Measurements from ENCODE around the gene CFAP221.

CFAP221 gene

GRCh38 chr2:119516121-119516520 lies 28.1 kb upstream of the CFAP221 start:
- H3K4me3 ChIP-seq (ENCODE audit: low read length), result no peak overlapping the region
- TF ChIP-seq CTCF (conservative IDR thresholded peaks at IDR 0.05; ENCODE audit: low read depth, low read length), result no peak
- DNase-seq (ENCODE audit: low read depth), result no peak

- H3K4me3 ChIP-seq (ENCODE audit: low read length), result no peak overlapping the region
- TF ChIP-seq CTCF (conservative IDR thresholded peaks at IDR 0.05; ENCODE audit: low read depth, low read length), result peak; percentile 90
- DNase-seq (ENCODE audit: low read depth), result no peak
Measured at GRCh38 chr2:119517433-119517832, 26.8 kb upstream of the CFAP221 start.

- TF ChIP-seq CTCF (conservative IDR thresholded peaks at IDR 0.05; ENCODE audit: low read depth, low read length), result no peak
- DNase-seq (ENCODE audit: low read depth), result no peak
- no peak overlapping the region for H3K4me3 ChIP-seq (ENCODE audit: low read length)
Measured at GRCh38 chr2:119518401-119519056, 25.7 kb upstream of the CFAP221 start.

GRCh38 chr2:119519057-119519408 lies 25.2 kb upstream of the CFAP221 start:
- no peak for DNase-seq (ENCODE audit: low read depth)
- no peak overlapping the region for H3K4me3 ChIP-seq (ENCODE audit: low read length)
- TF ChIP-seq CTCF (conservative IDR thresholded peaks at IDR 0.05; ENCODE audit: low read depth, low read length), result no peak

- no peak for TF ChIP-seq CTCF (conservative IDR thresholded peaks at IDR 0.05; ENCODE audit: low read depth, low read length)
- DNase-seq (ENCODE audit: low read depth), result no peak
- H3K4me3 ChIP-seq (ENCODE audit: low read length), result no peak overlapping the region
Measured at GRCh38 chr2:119520696-119521432, 23.4 kb upstream of the CFAP221 start.

- no peak for DNase-seq (ENCODE audit: low read depth)
- TF ChIP-seq CTCF (conservative IDR thresholded peaks at IDR 0.05; ENCODE audit: low read depth, low read length), result no peak
- H3K4me3 ChIP-seq (ENCODE audit: low read length), result no peak overlapping the region
Measured at GRCh38 chr2:119521433-119522050, 22.7 kb upstream of the CFAP221 start.
